KMS-11 (cell line): ENCODE measurements around the gene CACNB2.

ENCODE experiments used
- H2AFZ ChIP-seq: fragments of 200-600 bp; sonication (generic); 2 replicates; pipeline ENCODE4 v1.6.1; 2016; ENCODE audit warnings: antibody characterized with exemption, mixed run types, low read depth
- H3K27ac ChIP-seq: fragments of 200-600 bp; sonication (generic); 2 replicates; pipeline ENCODE4 v1.6.1; 2016; ENCODE audit warnings: mild to moderate bottlenecking, mixed run types
- H3K27me3 ChIP-seq: fragments of 200-600 bp; sonication (generic); 2 replicates; pipeline ENCODE4 v1.6.1; 2017; ENCODE audit warnings: mild to moderate bottlenecking, low read depth, mixed run types, moderate library complexity; ENCODE audit not compliant: insufficient read depth
- H3K36me3 ChIP-seq: fragments of 200-600 bp; sonication (generic); 2 replicates; pipeline ENCODE4 v1.6.1; 2017; ENCODE audit warnings: mild to moderate bottlenecking, mixed run types; ENCODE audit not compliant: insufficient read depth
- H3K4me1 ChIP-seq: fragments of 200-600 bp; sonication (generic); 2 replicates; pipeline ENCODE4 v1.6.1; 2016; ENCODE audit warnings: mild to moderate bottlenecking, low read depth, mixed run types; ENCODE audit not compliant: poor library complexity, severe bottlenecking
- H3K4me2 ChIP-seq: fragments of 200-600 bp; sonication (generic); 2 replicates; pipeline ENCODE4 v1.7.0; 2016; ENCODE audit warnings: mild to moderate bottlenecking, mixed run types
- H3K4me3 ChIP-seq: fragments of 200-600 bp; sonication (generic); IDR thresholded peaks from 2 replicates; pipeline ENCODE4 v1.6.1; 2017; ENCODE audit warnings: low read depth, low read length, mixed read lengths; ENCODE audit not compliant: insufficient read depth
- H3K79me2 ChIP-seq: fragments of 200-600 bp; sonication (generic); 2 replicates; pipeline ENCODE4 v1.6.1; 2016; ENCODE audit warnings: low read depth, mixed run types; ENCODE audit not compliant: insufficient read depth
- H3K9ac ChIP-seq: fragments of 200-600 bp; sonication (generic); 2 replicates; pipeline ENCODE4 v1.6.1; 2016; ENCODE audit warnings: mild to moderate bottlenecking, mixed run types
- H4K20me1 ChIP-seq: fragments of 200-600 bp; sonication (generic); 2 replicates; pipeline ENCODE4 v1.6.1; 2016; ENCODE audit warnings: mild to moderate bottlenecking, mixed run types; ENCODE audit not compliant: insufficient read depth
- TF ChIP-seq, protein P1 (sequence below): fragments of 200-600 bp; sonication (generic); conservative IDR thresholded peaks from 2 replicates; pipeline ENCODE4 v1.6.1; 2017; ENCODE audit warnings: low read depth, mild to moderate bottlenecking, antibody characterized with exemption, low read length, moderate library complexity, mixed read lengths

Gene CACNB2

DNA sequence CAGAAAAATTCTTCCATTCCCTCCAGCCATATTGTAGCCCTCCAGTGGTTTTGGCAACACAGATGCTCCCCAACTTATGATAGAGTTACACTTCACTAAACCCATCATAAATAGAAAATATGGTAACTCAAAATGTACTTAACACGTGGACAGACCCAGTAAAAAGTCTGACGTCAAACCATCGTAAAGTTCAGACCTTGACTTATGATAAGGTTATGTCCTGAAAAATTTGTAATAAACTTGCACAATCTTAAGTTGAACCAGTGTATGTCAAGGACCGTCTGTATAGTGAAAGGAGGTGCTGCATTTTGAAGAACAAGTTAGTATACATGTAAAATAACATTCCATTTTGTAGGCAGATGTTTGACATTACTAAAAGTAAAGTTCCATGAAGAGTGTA, 368.4 kb downstream of the CACNB2 start:
- no peak overlapping the region for H3K27ac ChIP-seq
- H4K20me1 ChIP-seq, result no peaks in the 10 kb centered on the region
- no peak overlapping the region for H2AFZ ChIP-seq
- no peak overlapping the region for H3K4me2 ChIP-seq
- peaks cover 5% of the 10 kb centered on the region for H3K4me1 ChIP-seq
- no peaks in the 10 kb centered on the region for H3K27me3 ChIP-seq
- H3K9ac ChIP-seq, result no peak overlapping the region
- H3K4me3 ChIP-seq, result no peak overlapping the region
- no peaks in the 10 kb centered on the region for H3K79me2 ChIP-seq
- TF ChIP-seq, protein P1, sequence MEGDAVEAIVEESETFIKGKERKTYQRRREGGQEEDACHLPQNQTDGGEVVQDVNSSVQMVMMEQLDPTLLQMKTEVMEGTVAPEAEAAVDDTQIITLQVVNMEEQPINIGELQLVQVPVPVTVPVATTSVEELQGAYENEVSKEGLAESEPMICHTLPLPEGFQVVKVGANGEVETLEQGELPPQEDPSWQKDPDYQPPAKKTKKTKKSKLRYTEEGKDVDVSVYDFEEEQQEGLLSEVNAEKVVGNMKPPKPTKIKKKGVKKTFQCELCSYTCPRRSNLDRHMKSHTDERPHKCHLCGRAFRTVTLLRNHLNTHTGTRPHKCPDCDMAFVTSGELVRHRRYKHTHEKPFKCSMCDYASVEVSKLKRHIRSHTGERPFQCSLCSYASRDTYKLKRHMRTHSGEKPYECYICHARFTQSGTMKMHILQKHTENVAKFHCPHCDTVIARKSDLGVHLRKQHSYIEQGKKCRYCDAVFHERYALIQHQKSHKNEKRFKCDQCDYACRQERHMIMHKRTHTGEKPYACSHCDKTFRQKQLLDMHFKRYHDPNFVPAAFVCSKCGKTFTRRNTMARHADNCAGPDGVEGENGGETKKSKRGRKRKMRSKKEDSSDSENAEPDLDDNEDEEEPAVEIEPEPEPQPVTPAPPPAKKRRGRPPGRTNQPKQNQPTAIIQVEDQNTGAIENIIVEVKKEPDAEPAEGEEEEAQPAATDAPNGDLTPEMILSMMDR, result no peak
- no peaks in the 10 kb centered on the region for H3K36me3 ChIP-seq

DNA sequence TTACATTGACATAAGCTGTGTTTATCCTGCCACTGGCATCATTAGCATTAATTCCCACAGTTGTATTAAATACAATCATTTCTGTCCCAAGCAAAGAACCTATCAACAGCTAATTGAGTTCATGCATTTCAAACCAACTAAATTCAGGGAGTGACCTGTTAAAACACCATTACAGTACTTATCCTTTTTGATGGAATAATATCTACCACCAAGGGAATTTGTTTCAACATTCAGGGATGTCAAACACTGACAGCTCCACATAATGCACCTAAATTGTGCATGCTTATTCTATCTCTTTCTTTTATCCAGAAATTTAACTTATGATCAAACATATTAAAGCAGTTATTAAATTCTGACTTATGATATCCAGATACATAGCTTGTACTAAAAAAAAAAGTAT, 374.3 kb downstream of the CACNB2 start:
- Histone ChIP-seq H3K27me3 (no peaks in the 10 kb centered on the region), H2AFZ (no peak overlapping the region), H3K79me2 (no peaks in the 10 kb centered on the region), H3K9ac (no peak overlapping the region), H3K4me2 (no peak overlapping the region), H3K4me1 (no peaks in the 10 kb centered on the region), H3K4me3 (no peak overlapping the region), H3K27ac (no peak overlapping the region), H4K20me1 (no peaks in the 10 kb centered on the region), H3K36me3 (no peaks in the 10 kb centered on the region)
- TF ChIP-seq, protein P1, result no peak

DNA sequence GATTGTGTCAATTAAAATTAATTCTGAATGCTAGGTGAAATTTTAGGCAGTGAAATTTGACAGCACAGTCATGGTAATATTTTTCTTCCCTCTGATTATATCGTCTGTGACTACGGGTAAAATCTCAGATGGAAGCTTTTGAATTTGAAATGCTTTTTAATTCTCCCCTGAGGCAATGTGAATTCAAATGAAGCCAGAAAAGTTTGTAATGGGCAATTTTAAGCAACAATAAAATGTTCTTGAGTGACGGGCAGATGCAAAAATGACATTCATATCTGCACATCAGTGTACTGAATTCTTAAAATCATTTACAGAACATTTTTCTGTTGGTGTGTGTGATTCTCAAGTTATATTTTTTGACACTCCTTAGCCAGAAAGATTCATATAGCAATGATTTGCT, 376.6 kb downstream of the CACNB2 start:
- Histone ChIP-seq H3K4me2 (no peak overlapping the region), H3K36me3 (no peaks in the 10 kb centered on the region), H3K79me2 (no peaks in the 10 kb centered on the region), H3K27me3 (no peaks in the 10 kb centered on the region), H3K27ac (no peak overlapping the region), H3K9ac (no peak overlapping the region), H3K4me3 (no peak overlapping the region), H3K4me1 (no peaks in the 10 kb centered on the region), H2AFZ (no peak overlapping the region), H4K20me1 (no peaks in the 10 kb centered on the region)
- TF ChIP-seq, protein P1, result no peak

DNA sequence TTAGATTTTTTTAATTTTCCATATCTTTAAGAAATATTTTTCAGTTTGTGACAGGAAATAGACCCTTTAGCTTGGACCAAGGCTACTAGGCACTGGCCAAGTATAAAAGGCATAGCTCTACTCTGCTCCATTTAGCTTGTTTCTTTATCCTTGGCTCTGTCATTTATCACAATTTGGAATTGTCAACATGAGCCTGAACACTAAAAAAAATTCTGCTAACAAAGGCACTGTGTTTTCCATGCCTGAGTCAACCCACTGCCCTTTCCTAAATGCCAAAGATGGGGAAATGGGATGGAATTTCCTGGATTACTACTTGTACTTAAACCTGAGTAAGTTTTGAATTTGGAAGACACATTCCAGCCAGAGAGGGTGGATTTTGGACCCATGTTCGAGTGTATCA, 382.8 kb downstream of the CACNB2 start:
- no peak overlapping the region for H3K4me2 ChIP-seq
- no peaks in the 10 kb centered on the region for H3K27me3 ChIP-seq
- H4K20me1 ChIP-seq, result no peaks in the 10 kb centered on the region
- TF ChIP-seq, protein P1, result no peak
- H3K36me3 ChIP-seq, result no peaks in the 10 kb centered on the region
- no peaks in the 10 kb centered on the region for H3K79me2 ChIP-seq
- no peaks in the 10 kb centered on the region for H3K4me1 ChIP-seq
- no peak overlapping the region for H3K4me3 ChIP-seq
- no peak overlapping the region for H3K27ac ChIP-seq
- H2AFZ ChIP-seq, result no peak overlapping the region
- no peak overlapping the region for H3K9ac ChIP-seq
